Activated T-cell treated with anti-CD3 and anti-CD28 coated beads, Interleukin-2, amount 50 U/mL, for 24 hours (primary cell): ENCODE measurements around the gene PIP4K2A.

Experiments
- DNase-seq: peaks from one replicate; pipeline ENCODE4 v3.0.0-alpha.2; 2020
- H3K27ac Mint-ChIP-seq: 2 replicates; pipeline ENCODE4 v1.8.0; 2020; ENCODE audit warnings: mild to moderate bottlenecking, mixed read lengths
- H3K27me3 Mint-ChIP-seq: 2 replicates; pipeline ENCODE4 v1.8.0; 2020; ENCODE audit warnings: mixed read lengths
- H3K36me3 Mint-ChIP-seq: 2 replicates; pipeline ENCODE4 v1.8.0; 2020; ENCODE audit warnings: low read depth, mixed read lengths
- H3K4me1 Mint-ChIP-seq: 2 replicates; pipeline ENCODE4 v1.8.0; 2020; ENCODE audit warnings: low read depth, mixed read lengths
- H3K4me3 Mint-ChIP-seq: 2 replicates; pipeline ENCODE4 v1.8.0; 2020; ENCODE audit warnings: mild to moderate bottlenecking, moderate library complexity, mixed read lengths
- H3K9me3 Mint-ChIP-seq: 2 replicates; pipeline ENCODE4 v1.8.0; 2020; ENCODE audit warnings: mixed read lengths

PIP4K2A gene

GRCh38 chr10:22625516-22626290 is 88.7 kb downstream of the PIP4K2A start:
- H3K27me3 Mint-ChIP-seq, result no peaks in the 10 kb centered on the region
- H3K27ac Mint-ChIP-seq, result peak overlapping the region; percentile 92
- no peak for DNase-seq
- H3K9me3 Mint-ChIP-seq, result peaks cover 5% of the 10 kb centered on the region
- peaks cover 97% of the 10 kb centered on the region for H3K4me1 Mint-ChIP-seq
- H3K4me3 Mint-ChIP-seq, result peak overlapping the region; percentile 19
- peaks cover 37% of the 10 kb centered on the region for H3K36me3 Mint-ChIP-seq

GRCh38 chr10:22624287-22624738 is 90.1 kb downstream of the PIP4K2A start:
- peaks cover 42% of the 10 kb centered on the region for H3K36me3 Mint-ChIP-seq
- peak overlapping the region; percentile 92 for H3K27ac Mint-ChIP-seq
- H3K27me3 Mint-ChIP-seq, result no peaks in the 10 kb centered on the region
- peak overlapping the region; percentile 48 for H3K4me3 Mint-ChIP-seq
- H3K4me1 Mint-ChIP-seq, result peaks cover 96% of the 10 kb centered on the region
- no peak for DNase-seq
- peaks cover 5% of the 10 kb centered on the region for H3K9me3 Mint-ChIP-seq

GRCh38 chr10:22623633-22624253 is 90.6 kb downstream of the PIP4K2A start:
- DNase-seq, result no peak
- peak overlapping the region; percentile 92 for H3K27ac Mint-ChIP-seq
- H3K27me3 Mint-ChIP-seq, result no peaks in the 10 kb centered on the region
- peaks cover 96% of the 10 kb centered on the region for H3K4me1 Mint-ChIP-seq
- peaks cover 5% of the 10 kb centered on the region for H3K9me3 Mint-ChIP-seq
- H3K4me3 Mint-ChIP-seq, result peak overlapping the region; percentile 48
- H3K36me3 Mint-ChIP-seq, result peaks cover 39% of the 10 kb centered on the region

- Mint-ChIP-seq H3K4me1 (peaks cover 96% of the 10 kb centered on the region), H3K27ac (peak overlapping the region; percentile 92), H3K36me3 (peaks cover 30% of the 10 kb centered on the region), H3K4me3 (no peak overlapping the region), H3K9me3 (peaks cover 4% of the 10 kb centered on the region), H3K27me3 (no peaks in the 10 kb centered on the region)
- DNase-seq, result no peak
Measured at GRCh38 chr10:22622242-22622806, 92.1 kb downstream of the PIP4K2A start.

- H3K27ac Mint-ChIP-seq, result peak overlapping the region; percentile 81
- H3K36me3 Mint-ChIP-seq, result peaks cover 30% of the 10 kb centered on the region
Measured at GRCh38 chr10:22621726-22622125, 92.7 kb downstream of the PIP4K2A start.

GRCh38 chr10:22620929-22621328 is 93.4 kb downstream of the PIP4K2A start:
- Mint-ChIP-seq H3K4me1 (peaks cover 96% of the 10 kb centered on the region), H3K4me3 (no peak overlapping the region)

More at GRCh38 chr10:22621726-22622125, 92.7 kb downstream of the PIP4K2A start:
- Mint-ChIP-seq H3K27me3 (no peaks in the 10 kb centered on the region), H3K4me3 (no peak overlapping the region), H3K4me1 (peaks cover 96% of the 10 kb centered on the region), H3K9me3 (peaks cover 4% of the 10 kb centered on the region)
- no peak for DNase-seq

GRCh38 chr10:22620140-22620857 is 94.1 kb downstream of the PIP4K2A start:
- H3K4me1 Mint-ChIP-seq, result peaks cover 96% of the 10 kb centered on the region
- peaks cover 30% of the 10 kb centered on the region for H3K36me3 Mint-ChIP-seq
- H3K27ac Mint-ChIP-seq, result peak overlapping the region; percentile 86
- no peak overlapping the region for H3K4me3 Mint-ChIP-seq
- H3K27me3 Mint-ChIP-seq, result no peaks in the 10 kb centered on the region
- H3K9me3 Mint-ChIP-seq, result peaks cover 4% of the 10 kb centered on the region
- DNase-seq, result no peak

More at GRCh38 chr10:22620929-22621328, 93.4 kb downstream of the PIP4K2A start:
- Mint-ChIP-seq H3K27ac (peak overlapping the region; percentile 86), H3K36me3 (peaks cover 30% of the 10 kb centered on the region), H3K27me3 (no peaks in the 10 kb centered on the region), H3K9me3 (peaks cover 4% of the 10 kb centered on the region)
- DNase-seq, result no peak

GRCh38 chr10:22619101-22619500 is 95.3 kb downstream of the PIP4K2A start:
- Mint-ChIP-seq H3K4me3 (no peak overlapping the region), H3K9me3 (peaks cover 4% of the 10 kb centered on the region), H3K4me1 (peaks cover 96% of the 10 kb centered on the region)

GRCh38 chr10:22618078-22618785 is 96.1 kb downstream of the PIP4K2A start:
- H3K36me3 Mint-ChIP-seq, result peaks cover 23% of the 10 kb centered on the region
- DNase-seq, result no peak
- H3K4me1 Mint-ChIP-seq, result peaks cover 96% of the 10 kb centered on the region
- H3K4me3 Mint-ChIP-seq, result no peak overlapping the region
- H3K9me3 Mint-ChIP-seq, result peaks cover 4% of the 10 kb centered on the region
- H3K27me3 Mint-ChIP-seq, result no peaks in the 10 kb centered on the region
- peak overlapping the region; percentile 89 for H3K27ac Mint-ChIP-seq

More at GRCh38 chr10:22619101-22619500, 95.3 kb downstream of the PIP4K2A start:
- Mint-ChIP-seq H3K27me3 (no peaks in the 10 kb centered on the region), H3K36me3 (peaks cover 27% of the 10 kb centered on the region), H3K27ac (no peak overlapping the region)
- no peak for DNase-seq

- Mint-ChIP-seq H3K27ac (peak overlapping the region; percentile 89), H3K9me3 (no peaks in the 10 kb centered on the region)
Measured at GRCh38 chr10:22617516-22617915, 96.9 kb downstream of the PIP4K2A start.

GRCh38 chr10:22617051-22617450 is 97.3 kb downstream of the PIP4K2A start:
- Mint-ChIP-seq H3K4me1 (peaks cover 96% of the 10 kb centered on the region), H3K36me3 (peaks cover 24% of the 10 kb centered on the region), H3K27ac (peak overlapping the region; percentile 89), H3K27me3 (no peaks in the 10 kb centered on the region), H3K4me3 (no peak overlapping the region), H3K9me3 (no peaks in the 10 kb centered on the region)
- no peak for DNase-seq

More at GRCh38 chr10:22617516-22617915, 96.9 kb downstream of the PIP4K2A start:
- H3K36me3 Mint-ChIP-seq, result peaks cover 23% of the 10 kb centered on the region
- H3K27me3 Mint-ChIP-seq, result no peaks in the 10 kb centered on the region
- peaks cover 96% of the 10 kb centered on the region for H3K4me1 Mint-ChIP-seq
- no peak for DNase-seq
- peak overlapping the region; percentile 21 for H3K4me3 Mint-ChIP-seq

- no peaks in the 10 kb centered on the region for H3K9me3 Mint-ChIP-seq
- DNase-seq, result no peak
- H3K27me3 Mint-ChIP-seq, result no peaks in the 10 kb centered on the region
- peaks cover 18% of the 10 kb centered on the region for H3K36me3 Mint-ChIP-seq
- H3K27ac Mint-ChIP-seq, result peak overlapping the region; percentile 91
- H3K4me1 Mint-ChIP-seq, result peaks cover 96% of the 10 kb centered on the region
- H3K4me3 Mint-ChIP-seq, result peak overlapping the region; percentile 69
Measured at GRCh38 chr10:22615819-22616499, 98.4 kb downstream of the PIP4K2A start.

- no peak overlapping the region for H3K4me3 Mint-ChIP-seq
- H3K36me3 Mint-ChIP-seq, result peaks cover 22% of the 10 kb centered on the region
- H3K27me3 Mint-ChIP-seq, result no peaks in the 10 kb centered on the region
- H3K27ac Mint-ChIP-seq, result peak overlapping the region; percentile 91
- H3K4me1 Mint-ChIP-seq, result peaks cover 96% of the 10 kb centered on the region
- DNase-seq, result no peak
- H3K9me3 Mint-ChIP-seq, result no peaks in the 10 kb centered on the region
Measured at GRCh38 chr10:22615101-22615500, 99.3 kb downstream of the PIP4K2A start.
